HG02759 (cell line): ENCODE data around the gene ACTL9.

ENCODE experiments used
- ATAC-seq: cut with Tn5 transposase; IDR thresholded peaks from one replicate; pipeline ENCODE4 v1.9.1; 2021; ENCODE audit warnings: mild to moderate bottlenecking, moderate library complexity; ENCODE audit not compliant: unreplicated experiment

The ACTL9 gene

GRCh38 chr19:8686549-8686948 lies 12.0 kb downstream of the ACTL9 start:
- no peak for ATAC-seq

- ATAC-seq: no peak
Observed at GRCh38 chr19:8684001-8684902, 14.3 kb downstream of the ACTL9 start.

- ATAC-seq: no peak
Observed at GRCh38 chr19:8682931-8683330, 15.7 kb downstream of the ACTL9 start.

DNA sequence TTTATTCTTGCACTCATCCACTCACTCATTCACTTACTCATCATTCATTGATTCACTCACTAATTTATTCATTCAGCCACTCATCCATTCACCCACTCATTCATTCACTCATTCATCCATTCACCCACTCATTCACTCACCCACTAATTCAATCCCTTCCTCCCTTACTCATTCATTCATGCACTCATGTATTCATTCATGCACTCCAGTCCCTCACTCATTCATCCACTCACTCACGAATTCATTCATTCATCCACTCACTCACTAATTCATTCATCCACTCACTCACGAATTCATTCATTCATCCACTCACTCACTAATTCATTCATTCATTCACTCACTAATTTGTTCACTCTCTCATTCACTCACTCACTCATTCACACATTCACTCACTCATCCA lies 16.1 kb downstream of the ACTL9 start:
- ATAC-seq: no peak

DNA sequence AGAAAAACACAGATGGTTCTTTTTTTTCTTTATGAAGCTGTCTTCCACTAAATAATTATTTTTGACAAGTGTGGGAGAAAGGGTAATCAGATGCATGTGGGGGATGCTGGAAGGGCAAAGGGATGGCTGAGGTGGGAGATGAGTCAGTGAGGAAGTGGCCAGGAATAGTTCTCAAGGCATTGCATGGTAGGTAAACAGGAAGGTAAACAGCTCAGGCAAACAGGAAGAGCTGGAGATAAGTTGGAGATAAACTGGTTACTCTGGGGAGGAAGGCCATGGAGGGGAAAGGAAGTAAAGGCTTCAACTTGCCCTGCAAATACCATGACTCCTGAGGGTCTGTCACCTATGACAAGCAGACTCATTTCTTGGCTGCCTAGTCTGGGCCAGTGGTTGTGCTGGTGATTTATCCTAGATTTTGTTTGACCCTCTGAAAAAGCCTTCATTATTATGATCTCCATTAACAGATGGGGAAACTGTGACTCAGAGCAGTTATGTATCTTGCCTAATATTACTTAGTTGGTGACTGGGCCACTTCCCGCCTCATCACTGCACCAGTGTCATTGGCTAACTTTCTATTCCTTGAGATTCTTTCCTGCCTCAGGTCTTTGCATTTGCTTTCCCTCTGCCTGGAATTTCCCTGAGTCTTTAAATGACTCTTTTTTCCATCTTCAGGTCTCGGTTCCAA lies 17.1 kb downstream of the ACTL9 start:
- ATAC-seq: no peak

GRCh38 chr19:8680676-8681344 lies 17.8 kb downstream of the ACTL9 start:
- ATAC-seq: no peak

DNA sequence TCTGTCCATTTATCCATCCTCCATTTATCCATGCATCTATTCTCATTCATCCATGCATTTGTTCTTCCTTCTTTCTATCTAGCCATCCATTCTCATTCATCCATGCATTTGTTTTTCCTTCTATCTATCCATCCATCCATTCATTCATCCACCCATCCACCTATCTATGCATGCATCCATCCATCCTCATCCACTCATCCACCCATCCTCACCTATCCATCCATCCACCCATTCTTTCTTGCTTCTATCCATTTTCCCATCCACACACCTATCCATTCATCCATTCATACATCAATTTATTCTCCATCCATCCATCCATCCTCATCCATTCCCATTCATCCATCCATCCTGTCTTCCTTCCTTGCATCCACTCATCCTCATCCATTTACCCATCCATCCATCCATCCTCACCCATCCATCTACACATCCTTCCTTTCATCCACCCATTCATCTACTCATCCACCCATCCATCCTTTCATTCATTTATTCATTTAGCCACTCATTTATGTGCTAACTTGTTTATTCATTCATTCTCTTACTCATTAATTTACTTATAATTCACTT lies 20.3 kb downstream of the ACTL9 start:
- no peak for ATAC-seq

GRCh38 chr19:8675066-8675465 lies 23.5 kb downstream of the ACTL9 start:
- ATAC-seq: no peak

GRCh38 chr19:8673276-8673891 lies 25.2 kb downstream of the ACTL9 start:
- no peak for ATAC-seq

GRCh38 chr19:8666814-8667405 lies 31.7 kb downstream of the ACTL9 start:
- no peak for ATAC-seq

DNA sequence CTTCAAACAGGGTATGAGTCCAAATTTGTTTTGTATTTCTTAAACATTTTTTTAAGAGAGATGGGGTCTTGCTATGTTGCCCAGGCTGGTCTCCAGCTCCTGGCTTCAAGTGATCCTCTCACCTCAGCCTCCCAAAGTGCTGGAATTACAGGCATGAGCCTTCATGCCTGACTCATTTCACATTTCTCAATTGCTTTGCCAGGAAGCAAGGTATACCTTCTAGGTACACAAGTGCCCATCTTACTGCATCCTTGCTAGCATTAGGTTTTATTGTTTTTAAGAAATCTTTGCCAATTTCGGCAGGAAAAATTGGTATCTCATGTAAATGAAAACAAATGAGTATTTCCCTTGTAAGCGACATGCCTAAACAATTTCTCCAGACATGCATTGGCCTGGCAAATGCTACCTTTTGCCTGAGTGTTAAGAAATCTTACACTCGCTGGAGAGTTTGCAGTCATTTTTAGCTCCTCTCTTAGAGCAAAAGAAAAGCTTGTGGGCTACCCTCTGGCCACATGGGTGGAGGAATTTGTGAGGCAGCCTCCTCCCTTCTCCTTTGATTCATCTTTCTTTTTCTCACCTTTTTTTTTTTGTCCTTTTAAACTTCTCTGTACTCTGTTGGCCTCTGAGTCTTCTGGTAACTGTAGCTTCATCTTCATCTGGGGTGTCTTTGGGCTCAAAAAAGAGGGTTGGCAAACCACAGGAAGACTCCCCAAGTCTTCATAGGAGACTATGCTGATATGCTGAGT lies 33.0 kb downstream of the ACTL9 start:
- no peak for ATAC-seq

GRCh38 chr19:8664671-8665057 lies 33.9 kb downstream of the ACTL9 start:
- no peak for ATAC-seq

DNA sequence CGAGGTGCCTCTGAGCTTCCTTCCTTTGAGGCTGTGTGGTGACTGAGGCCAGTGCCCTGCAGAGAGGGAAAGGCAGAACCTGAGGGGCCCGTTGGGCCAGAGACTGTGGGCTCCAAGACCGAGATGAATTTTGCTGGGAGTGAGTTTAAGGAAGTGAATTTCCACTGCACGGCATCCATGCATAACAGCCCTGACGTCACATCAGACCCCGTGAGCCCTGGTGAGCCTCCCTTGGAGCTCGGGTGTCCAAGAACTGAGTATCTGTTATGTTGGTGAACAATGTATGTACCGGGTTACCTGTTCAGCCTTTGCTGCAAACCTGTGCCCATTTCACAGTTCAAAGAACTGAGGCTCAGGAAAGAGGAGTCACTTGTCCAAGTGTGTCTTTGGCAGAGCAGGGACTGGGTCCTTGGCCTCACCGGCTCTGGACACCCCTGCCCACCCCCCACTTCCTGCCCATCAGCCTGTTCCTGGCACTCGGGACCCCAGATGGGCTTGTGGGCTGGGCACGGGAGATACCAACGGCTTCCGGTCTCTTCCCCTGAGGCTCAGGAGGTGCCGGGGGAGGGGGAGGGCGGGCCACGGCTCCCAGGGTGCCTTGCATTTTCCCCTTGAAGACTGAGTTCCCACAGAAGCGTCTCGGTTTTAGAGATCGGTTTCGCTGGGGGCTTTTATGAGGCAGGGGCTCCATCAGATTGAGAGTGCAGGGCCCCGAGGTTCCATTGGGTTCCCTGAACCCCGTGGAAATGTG lies 34.5 kb downstream of the ACTL9 start:
- ATAC-seq: no peak

- no peak for ATAC-seq
Observed at GRCh38 chr19:8662263-8662662, 36.3 kb downstream of the ACTL9 start.

DNA sequence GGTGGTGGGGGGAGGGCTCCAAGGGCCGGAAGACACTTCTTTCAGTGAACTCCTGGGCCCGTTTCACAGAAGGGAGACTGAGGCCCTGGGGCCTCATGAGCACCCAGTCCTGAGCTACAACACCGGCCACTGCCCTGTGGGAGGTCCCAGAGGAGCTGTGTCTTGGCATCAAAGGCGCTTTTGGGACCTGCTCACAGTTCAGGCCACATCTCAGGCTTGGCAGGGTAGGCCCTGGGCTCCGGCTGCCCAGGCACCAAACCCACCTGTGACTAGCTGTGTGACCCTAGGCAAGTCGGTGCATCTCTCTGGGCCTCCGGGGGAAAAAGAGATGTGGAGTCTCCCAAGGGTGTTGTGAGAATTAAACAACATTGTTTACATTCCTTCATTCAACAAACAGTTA lies 38.7 kb downstream of the ACTL9 start:
- ATAC-seq: no peak

GRCh38 chr19:8657869-8658268 lies 40.7 kb downstream of the ACTL9 start:
- no peak for ATAC-seq

- no peak for ATAC-seq
Observed at GRCh38 chr19:8655340-8655709, 43.3 kb downstream of the ACTL9 start.

DNA sequence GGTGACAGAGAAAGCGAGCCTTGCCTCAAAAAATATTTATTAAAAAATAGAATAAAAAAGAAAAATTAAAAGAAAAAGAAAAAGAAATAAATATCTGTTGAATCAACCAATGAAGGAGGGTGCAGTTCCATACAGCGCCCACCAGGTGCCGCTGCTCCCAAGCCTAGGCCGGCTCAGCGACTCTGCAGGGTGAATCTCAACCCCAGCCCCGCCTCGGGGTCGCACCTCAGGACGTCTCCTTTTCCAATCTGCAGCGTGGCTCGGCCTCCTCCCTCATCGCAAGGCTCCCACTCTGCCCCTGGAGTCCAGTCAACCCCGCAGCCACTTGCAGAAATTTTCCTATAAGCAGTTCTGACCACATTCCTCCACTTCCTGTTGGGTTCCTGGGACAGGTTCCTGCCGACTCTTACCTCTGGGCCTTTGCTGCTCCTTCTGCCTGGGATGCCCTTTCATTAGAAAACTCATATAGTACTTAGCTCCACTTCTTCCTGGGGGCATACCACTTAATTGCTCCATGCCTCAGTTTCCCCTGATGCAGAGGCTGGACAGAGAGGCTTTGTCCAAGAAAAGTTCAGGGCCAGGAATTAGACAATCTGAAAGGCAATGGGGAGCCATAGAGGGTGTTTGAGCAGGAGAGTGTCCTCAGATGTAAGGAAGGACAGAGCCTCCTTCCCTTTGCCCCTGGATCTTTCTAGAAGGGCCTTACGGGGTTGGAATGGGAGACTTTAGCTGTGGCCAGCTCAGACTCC lies 43.8 kb downstream of the ACTL9 start:
- ATAC-seq: no peak

GRCh38 chr19:8648240-8648639 lies 50.4 kb downstream of the ACTL9 start:
- no peak for ATAC-seq
